Panc1 (cell line): ENCODE results near the gene MAML3. TPM values are rescaled to one million over a fixed set of nuclear protein-coding genes. Genes with fewer than 3 reads are reported as not detected.

Source experiments
- ATAC-seq: fragments of 200-7000 bp; cut with Tn5 transposase; 2 replicates; pipeline ENCODE4 v1.9.1; 2020; ENCODE audit warnings: mild to moderate bottlenecking, moderate library complexity
- BruUV-seq: library from RNA; stranded (reverse); fragments of 400-500 nt; replicated peaks from 2 replicates; lab custom pipeline; 2021; lab: Mats Ljungman, UMichigan
- CTCF ChIA-PET: fragments of 300-600 bp; sonication (Branson Sonifier 250); formaldehyde crosslinking; loops from one replicate; lab custom pipeline; 2022; ENCODE audit warnings: antibody characterized with exemption; lab: Charles Lee
- POLR2A ChIA-PET: fragments of 300-600 bp; sonication (Branson Sonifier 250); formaldehyde crosslinking; loops from one replicate; lab custom pipeline; 2022; ENCODE audit warnings: antibody characterized with exemption; lab: Charles Lee
- DNase-seq: peaks from one replicate; pipeline ENCODE4 v3.0.0-alpha.2; 2010; ENCODE audit warnings: low read depth, low spot score
- H3K27ac ChIP-seq: 2 replicates; pipeline ENCODE4 v1.5.1; 2011; ENCODE audit warnings: mild to moderate bottlenecking, low read length, inconsistent platforms
- H3K27me3 ChIP-seq: fragments of 200-500 bp; sonication (Bioruptor generic); 2 replicates; pipeline ENCODE4 v1.6.0; 2014; ENCODE audit warnings: low read length, inconsistent platforms; ENCODE audit not compliant: control insufficient read depth, insufficient read depth
- H3K36me3 ChIP-seq: fragments of 200-500 bp; sonication (Bioruptor generic); 2 replicates; pipeline ENCODE4 v1.5.1; 2014; ENCODE audit warnings: inconsistent platforms, mild to moderate bottlenecking, low read length, moderate library complexity; ENCODE audit not compliant: control insufficient read depth, insufficient read depth
- H3K4me1 ChIP-seq: 2 replicates; pipeline ENCODE4 v1.5.1; 2011; ENCODE audit warnings: inconsistent platforms, mild to moderate bottlenecking, low read length, moderate library complexity; ENCODE audit not compliant: control insufficient read depth, insufficient read depth
- H3K4me3 ChIP-seq, 2 experiments: 2 replicates each; pipeline ENCODE4 v1.5.1; 2011 to 2012; ENCODE audit warnings: low read depth in 2 of 2, low read length in 2 of 2, mild to moderate bottlenecking in 2 of 2, inconsistent platforms in 1 of 2, moderate library complexity in 1 of 2
- H3K9me3 ChIP-seq: fragments of 200-500 bp; sonication (Bioruptor generic); 2 replicates; pipeline ENCODE4 v1.5.1; 2014; ENCODE audit warnings: low read depth, mild to moderate bottlenecking, inconsistent platforms, low read length, moderate library complexity; ENCODE audit not compliant: control insufficient read depth, insufficient read depth
- CTCF ChIP-seq: fragments of 450-650 bp; IDR thresholded peaks from 2 replicates; pipeline ENCODE4 v1.5.1; 2017; ENCODE audit warnings: mild to moderate bottlenecking
- POLR2AphosphoS5 ChIP-seq: IDR thresholded peaks from 2 replicates; pipeline ENCODE4 v1.6.1; 2012; ENCODE audit warnings: mild to moderate bottlenecking, low read depth, low read length, moderate library complexity
- REST ChIP-seq, 2 experiments: IDR thresholded peaks; 2 replicates each; pipeline ENCODE4 v1.6.1; 2011 to 2012; ENCODE audit warnings: low read depth in 2 of 2, control low read depth in 1 of 2, low read length in 1 of 2, mild to moderate bottlenecking in 1 of 2, moderate library complexity in 1 of 2; ENCODE audit not compliant: insufficient read depth in 1 of 2
- SIN3A ChIP-seq: IDR thresholded peaks from 2 replicates; pipeline ENCODE4 v1.6.1; 2012; ENCODE audit warnings: low read depth, mild to moderate bottlenecking, low read length, moderate library complexity, borderline replicate concordance; ENCODE audit not compliant: insufficient read depth
- TCF7L2 ChIP-seq: IDR thresholded peaks from 2 replicates; pipeline ENCODE4 v1.6.1; 2011; ENCODE audit warnings: mild to moderate bottlenecking, low read depth, low read length, inconsistent platforms
- in situ Hi-C: cut with HindIII; loops from 2 replicates; pipeline ENCODE4 v1.10.0; 2016; ENCODE audit warnings: low sequenced_read_pairs, low pct_unique_long_range_greater_than_20kb
- intact Hi-C: fragments of 100-400 bp; cut with micrococcal nuclease; formaldehyde crosslinking; loops from one replicate; pipeline ENCODE4 v1.10.0; 2022; ENCODE audit not compliant: unreplicated experiment
- total RNA-seq: library from RNA; stranded (reverse); gene quantifications from one replicate; pipeline ENCODE4 v1.2.1, GENCODE V29; 2021; ENCODE audit not compliant: unreplicated experiment

The MAML3 gene
- total RNA-seq, 1 experiment from 2014 or later: 7.7 TPM

- Histone ChIP-seq H3K9me3 (no peaks in the 10 kb centered on the region), H3K4me3 (no peak overlapping the region), H3K36me3 (no peaks in the 10 kb centered on the region), H3K27me3 (no peaks in the 10 kb centered on the region), H3K27ac (peak overlapping the region; percentile 60; the same call in 1 of the 2 replicates), H3K4me1 (peaks cover 17% of the 10 kb centered on the region)
- CTCF ChIA-PET: no interaction called here
- intact Hi-C loops (no loop called here), in situ Hi-C loops (no loop called here)
- TF ChIP-seq CTCF: no peak
- no peak for TF ChIP-seq TCF7L2
- no peak for TF ChIP-seq SIN3A
- TF ChIP-seq POLR2AphosphoS5: no peak
- TF ChIP-seq REST (IDR thresholded peaks at IDR 0.05; ENCODE audit: insufficient read depth in 1 of 2, low read depth in 2 of 2, low read length in 1 of 2): no peak
- POLR2A ChIA-PET: no interaction called here
- DNase-seq (no peak), ATAC-seq (no peak)
- BruUV-seq: no TSS peak
Measured at GRCh38 chr4:140071806-140072205, 82.2 kb downstream of the MAML3 start.

- POLR2A ChIA-PET: interaction anchor here (0.5 kb wide), 1 partner anchor 80 kb away, joined by 6 read pairs; no protein-coding TSS in a partner anchor
- Histone ChIP-seq H3K4me1 (peaks cover 17% of the 10 kb centered on the region), H3K9me3 (no peaks in the 10 kb centered on the region), H3K27me3 (no peaks in the 10 kb centered on the region), H3K4me3 (no peak overlapping the region), H3K27ac (peak overlapping the region; percentile 60), H3K36me3 (no peaks in the 10 kb centered on the region)
- CTCF ChIA-PET: no interaction called here
- TF ChIP-seq POLR2AphosphoS5 (no peak), SIN3A (no peak), CTCF (no peak), REST (IDR thresholded peaks at IDR 0.05; ENCODE audit: insufficient read depth in 1 of 2, low read depth in 2 of 2, low read length in 1 of 2) (no peak), TCF7L2 (no peak)
- no peak for DNase-seq
- intact Hi-C loops: no loop called here
- BruUV-seq: no TSS peak
- peak; percentile 68 for ATAC-seq
- in situ Hi-C loops: no loop called here
Measured at GRCh38 chr4:140070973-140071372, 83.0 kb downstream of the MAML3 start.
